ENCODE data around the gene MRPL21.
"Not testable (repeated sequence)": the region's sequence is repeated elsewhere in the genome, so short reads cannot be mapped to it uniquely, and the experiment has no call there.

Gene MRPL21

GRCh38 chr11:68905421-68906360 is 2.1 kb upstream of the MRPL21 start:
- no peak for DNase-seq

GRCh38 chr11:68904248-68904847 is 716 bp upstream of the MRPL21 start:
- no peak for DNase-seq

GRCh38 chr11:68900835-68901381 is 2.7 kb downstream of the MRPL21 start:
- no peak for DNase-seq

- no peak for DNase-seq
Measured at GRCh38 chr11:68897441-68897840, 6.2 kb downstream of the MRPL21 start.

GRCh38 chr11:68896171-68896959 is 7.3 kb downstream of the MRPL21 start:
- no peak for DNase-seq

- DNase-seq, result no peak
Measured at GRCh38 chr11:68893282-68893681, 10.3 kb downstream of the MRPL21 start.

- DNase-seq, result no peak
Measured at GRCh38 chr11:68892576-68892975, 11.1 kb downstream of the MRPL21 start.

- DNase-seq, result no peak
Measured at GRCh38 chr11:68891351-68891948, 12.2 kb downstream of the MRPL21 start.

GRCh38 chr11:68890490-68891231 is 13.0 kb downstream of the MRPL21 start:
- no peak for DNase-seq

- no peak for DNase-seq
Measured at GRCh38 chr11:68889948-68890446, 13.6 kb downstream of the MRPL21 start.

GRCh38 chr11:68884827-68885226 is 18.8 kb downstream of the MRPL21 start:
- DNase-seq, result not testable (repeated sequence)

- DNase-seq, result no peak
Measured at GRCh38 chr11:68882391-68882790, 21.2 kb downstream of the MRPL21 start.

GRCh38 chr11:68881320-68881719 is 22.3 kb downstream of the MRPL21 start:
- no peak for DNase-seq

GRCh38 chr11:68880851-68881250 is 22.8 kb downstream of the MRPL21 start:
- DNase-seq, result no peak

GRCh38 chr11:68878022-68878421 is 25.6 kb downstream of the MRPL21 start:
- no peak for DNase-seq

- DNase-seq, result no peak
Measured at GRCh38 chr11:68872216-68873003, 31.2 kb downstream of the MRPL21 start.

GRCh38 chr11:68870470-68870869 is 33.2 kb downstream of the MRPL21 start:
- no peak for DNase-seq

GRCh38 chr11:68868221-68868835 is 35.3 kb downstream of the MRPL21 start:
- DNase-seq, result no peak

- no peak for DNase-seq
Measured at GRCh38 chr11:68867066-68867465, 36.6 kb downstream of the MRPL21 start.

- no peak for DNase-seq
Measured at GRCh38 chr11:68865241-68865640, 38.4 kb downstream of the MRPL21 start.
